HL-60 (cell line): ENCODE results near the gene SIX2.

Source experiments
- DNase-seq, 2 experiments: peaks; one replicate each; pipeline ENCODE4 v3.0.0-alpha.2; 2010 to 2020; ENCODE audit warnings: low read depth in 1 of 2, low spot score in 1 of 2
- H3K27ac ChIP-seq: fragments of 250-450 bp; sonication (Bioruptor Pico); replicated peaks from 2 replicates; pipeline ENCODE4 v1.5.1; 2020; ENCODE audit warnings: mild to moderate bottlenecking, moderate library complexity
- H3K27me3 ChIP-seq: fragments of 250-450 bp; sonication (Bioruptor Pico); 2 replicates; pipeline ENCODE4 v1.5.1; 2021; ENCODE audit warnings: mild to moderate bottlenecking, moderate library complexity; ENCODE audit not compliant: insufficient read depth, poor library complexity, severe bottlenecking
- H3K4me3 ChIP-seq: replicated peaks from 2 replicates; pipeline ENCODE4 v1.5.1; 2011; ENCODE audit warnings: mild to moderate bottlenecking, control low read depth, low read length; ENCODE audit not compliant: insufficient read depth
- CTCF ChIP-seq: IDR thresholded peaks from one replicate; pipeline ENCODE4 v1.5.1; 2011; ENCODE audit warnings: low read length, control low read depth, inconsistent platforms; ENCODE audit not compliant: insufficient read depth
- GABPA ChIP-seq: IDR thresholded peaks from 2 replicates; pipeline ENCODE4 v1.6.1; 2012; ENCODE audit warnings: low read depth
- POLR2AphosphoS5 ChIP-seq: IDR thresholded peaks from 2 replicates; pipeline ENCODE4 v1.6.1; 2012; ENCODE audit warnings: low read depth
- REST ChIP-seq: IDR thresholded peaks from 2 replicates; pipeline ENCODE4 v1.6.1; 2012; ENCODE audit warnings: low read depth; ENCODE audit not compliant: insufficient replicate concordance
- SPI1 ChIP-seq: IDR thresholded peaks from 2 replicates; pipeline ENCODE4 v1.6.1; 2012; ENCODE audit warnings: low read depth, mild to moderate bottlenecking, borderline replicate concordance

SIX2 gene

GRCh38 chr2:45031028-45031427, 21.8 kb upstream of the SIX2 start:
- Histone ChIP-seq H3K27ac (no peak overlapping the region), H3K4me3 (no peak overlapping the region), H3K27me3 (no peaks in the 10 kb centered on the region)
- DNase-seq, result no peak
- no peak for TF ChIP-seq GABPA
- TF ChIP-seq CTCF, result no peak
- no peak for TF ChIP-seq POLR2AphosphoS5
- TF ChIP-seq SPI1, result no peak
- no peak for TF ChIP-seq REST

- DNase-seq, result no peak
- Histone ChIP-seq H3K27ac (no peak overlapping the region), H3K27me3 (no peaks in the 10 kb centered on the region), H3K4me3 (no peak overlapping the region)
- no peak for TF ChIP-seq SPI1
- TF ChIP-seq REST, result no peak
- TF ChIP-seq POLR2AphosphoS5, result no peak
- TF ChIP-seq GABPA, result no peak
- no peak for TF ChIP-seq CTCF
Observed at GRCh38 chr2:45030553-45030952, 21.3 kb upstream of the SIX2 start.

- Histone ChIP-seq H3K27me3 (no peaks in the 10 kb centered on the region), H3K4me3 (no peak overlapping the region), H3K27ac (no peak overlapping the region)
- no peak for TF ChIP-seq CTCF
- TF ChIP-seq SPI1, result no peak
- no peak for TF ChIP-seq REST
- no peak for TF ChIP-seq GABPA
- no peak for TF ChIP-seq POLR2AphosphoS5
- DNase-seq, result no peak
Observed at GRCh38 chr2:45029215-45029614, 20.0 kb upstream of the SIX2 start.
